GM19468 (cell line): ENCODE measurements around the gene TLR3.
"Not testable (repeated sequence)": the region's sequence is repeated elsewhere in the genome, so short reads cannot be mapped to it uniquely, and the experiment has no call there.

Experiments used
- ATAC-seq: cut with Tn5 transposase; IDR thresholded peaks from one replicate; pipeline ENCODE4 v1.9.1; 2021; ENCODE audit warnings: mild to moderate bottlenecking, moderate library complexity, moderate number of reproducible peaks; ENCODE audit not compliant: unreplicated experiment; ENCODE audit errors: extremely low read depth

Gene TLR3

GRCh38 chr4:186068581-186069348, at the start of gene TLR3:
Gene TLR3 (plus strand): TSS chr4:186069156. CDS start chr4:186076620, 7,464 bp downstream.
- no peak for ATAC-seq

GRCh38 chr4:186019269-186019668, 49.7 kb upstream of the TLR3 start:
- ATAC-seq, result no peak

- ATAC-seq, result no peak
Observed at GRCh38 chr4:186020106-186020792, 48.7 kb upstream of the TLR3 start.

- ATAC-seq, result no peak
Observed at GRCh38 chr4:186020793-186021407, 48.1 kb upstream of the TLR3 start.

- no peak for ATAC-seq
Observed at GRCh38 chr4:186021461-186022167, 47.3 kb upstream of the TLR3 start.

GRCh38 chr4:186023975-186024374, 45.0 kb upstream of the TLR3 start:
- ATAC-seq, result no peak

GRCh38 chr4:186024637-186025407, 44.1 kb upstream of the TLR3 start:
- ATAC-seq, result no peak

GRCh38 chr4:186025408-186025690, 43.6 kb upstream of the TLR3 start:
- no peak for ATAC-seq

- ATAC-seq, result no peak
Observed at GRCh38 chr4:186027405-186027804, 41.6 kb upstream of the TLR3 start.

GRCh38 chr4:186029571-186030398, 39.2 kb upstream of the TLR3 start:
- no peak for ATAC-seq

- no peak for ATAC-seq
Observed at GRCh38 chr4:186030399-186030775, 38.6 kb upstream of the TLR3 start.

GRCh38 chr4:186030795-186031194, 38.2 kb upstream of the TLR3 start:
- ATAC-seq, result no peak

- ATAC-seq, result no peak
Observed at GRCh38 chr4:186032259-186032658, 36.7 kb upstream of the TLR3 start.

GRCh38 chr4:186033027-186033426, 35.9 kb upstream of the TLR3 start:
- ATAC-seq, result no peak

- not testable (repeated sequence) for ATAC-seq
Observed at GRCh38 chr4:186034613-186035012, 34.3 kb upstream of the TLR3 start.

GRCh38 chr4:186036976-186037581, 31.9 kb upstream of the TLR3 start:
- ATAC-seq, result no peak

GRCh38 chr4:186037692-186038658, 31.0 kb upstream of the TLR3 start:
- ATAC-seq, result peak; percentile 32

GRCh38 chr4:186039697-186040096, 29.3 kb upstream of the TLR3 start:
- no peak for ATAC-seq
